Activated CD4-positive, CD25-positive, alpha-beta regulatory T cell treated with anti-CD3 and anti-CD28 coated beads, Interleukin-2, amount 50 U/mL, for 16 hours (primary cell): Measurements from ENCODE around the gene CFDP1.
"Not testable (repeated sequence)": the region's sequence is repeated elsewhere in the genome, so short reads cannot be mapped to it uniquely, and the experiment has no call there.

Experiments
- DNase-seq: peaks from one replicate; pipeline ENCODE4 v3.0.0-alpha.2; 2020; ENCODE audit warnings: low read depth, low spot score

Gene CFDP1

GRCh38 chr16:75293772-75294171 lies 139.5 kb downstream of the CFDP1 start:
- DNase-seq, result no peak

DNA sequence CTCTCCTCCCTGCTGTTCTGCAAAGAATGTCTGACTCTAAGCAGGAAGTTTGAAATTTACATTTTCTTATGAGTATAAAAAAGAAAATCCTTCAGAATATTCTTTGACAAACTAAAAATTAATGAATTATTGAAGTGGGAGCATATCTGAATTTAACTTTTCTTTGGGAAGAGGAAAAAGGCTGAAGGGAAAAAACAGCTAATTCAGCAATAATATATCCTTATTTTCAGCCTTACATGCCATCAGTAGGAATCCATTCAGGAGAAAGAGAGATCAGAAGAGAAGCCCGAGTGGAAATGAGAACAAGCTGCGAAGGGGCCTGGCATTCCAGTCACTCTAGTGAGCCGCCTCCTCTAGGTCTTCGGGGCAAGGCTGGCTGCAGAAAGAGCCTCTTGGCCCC lies 140.1 kb downstream of the CFDP1 start:
- DNase-seq, result no peak

GRCh38 chr16:75292691-75293090 lies 140.6 kb downstream of the CFDP1 start:
- no peak for DNase-seq

DNA sequence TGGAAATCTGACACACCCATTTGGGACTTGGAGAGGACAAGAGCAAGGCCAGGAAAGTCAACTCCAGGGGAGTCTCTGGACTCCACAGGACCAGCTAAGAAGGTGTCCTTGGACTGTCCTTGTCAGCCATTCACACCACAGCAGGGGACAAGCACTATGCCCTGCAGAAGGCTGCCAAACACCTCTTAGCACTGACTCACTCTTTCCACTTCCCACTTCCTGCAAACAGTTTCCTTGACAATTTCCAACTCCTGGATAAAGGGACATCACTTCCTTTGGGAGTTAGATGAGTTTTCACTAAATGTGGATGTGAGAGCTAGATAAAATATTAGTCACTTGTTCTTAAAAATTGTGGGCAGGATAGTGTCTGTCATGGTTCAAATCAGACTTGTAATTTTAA lies 144.1 kb downstream of the CFDP1 start:
- DNase-seq, result no peak

GRCh38 chr16:75288596-75289120 lies 144.6 kb downstream of the CFDP1 start:
- DNase-seq, result peak; percentile 14

- no peak for DNase-seq
These were observed 145.1 kb downstream of the CFDP1 start for GRCh38 chr16:75288181-75288580.

DNA sequence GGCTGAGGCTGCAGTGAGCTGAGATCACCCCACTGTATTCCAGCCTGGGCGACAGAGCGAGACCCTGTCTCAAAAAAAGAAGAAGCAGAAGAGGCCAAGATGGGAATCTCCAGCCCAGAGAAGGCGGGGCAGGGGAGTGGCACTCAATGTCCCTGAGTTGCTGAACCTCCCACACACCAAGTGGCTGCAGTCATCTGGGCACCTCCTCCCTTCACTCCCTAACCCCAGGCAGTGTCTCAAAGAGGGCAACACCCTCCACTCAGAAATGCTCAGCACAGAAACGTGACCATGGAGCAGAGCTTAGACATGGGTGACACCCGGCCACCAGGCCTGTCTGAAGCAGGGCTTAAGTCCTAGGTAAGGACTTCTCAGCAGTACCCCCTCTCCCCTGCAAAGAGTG lies 145.6 kb downstream of the CFDP1 start:
- DNase-seq, result no peak

DNA sequence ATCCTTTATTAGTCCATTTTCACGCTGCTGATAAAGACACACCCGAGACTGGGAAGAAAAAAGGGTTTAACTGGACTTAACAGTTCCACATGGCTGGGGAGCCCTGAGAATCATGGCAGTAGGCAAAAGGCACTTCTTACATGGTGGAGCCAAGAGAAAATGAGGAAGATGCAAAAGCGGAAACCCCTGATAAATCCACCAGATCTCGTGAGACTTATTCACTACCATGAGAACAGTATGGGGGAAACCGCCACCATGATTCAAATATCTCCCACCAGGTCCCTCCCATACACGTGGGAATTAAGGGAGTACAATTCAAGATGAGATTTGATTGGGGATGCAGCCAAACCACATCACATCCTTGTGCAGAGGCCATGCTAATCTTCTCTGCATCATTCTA lies 146.9 kb downstream of the CFDP1 start:
- no peak for DNase-seq

DNA sequence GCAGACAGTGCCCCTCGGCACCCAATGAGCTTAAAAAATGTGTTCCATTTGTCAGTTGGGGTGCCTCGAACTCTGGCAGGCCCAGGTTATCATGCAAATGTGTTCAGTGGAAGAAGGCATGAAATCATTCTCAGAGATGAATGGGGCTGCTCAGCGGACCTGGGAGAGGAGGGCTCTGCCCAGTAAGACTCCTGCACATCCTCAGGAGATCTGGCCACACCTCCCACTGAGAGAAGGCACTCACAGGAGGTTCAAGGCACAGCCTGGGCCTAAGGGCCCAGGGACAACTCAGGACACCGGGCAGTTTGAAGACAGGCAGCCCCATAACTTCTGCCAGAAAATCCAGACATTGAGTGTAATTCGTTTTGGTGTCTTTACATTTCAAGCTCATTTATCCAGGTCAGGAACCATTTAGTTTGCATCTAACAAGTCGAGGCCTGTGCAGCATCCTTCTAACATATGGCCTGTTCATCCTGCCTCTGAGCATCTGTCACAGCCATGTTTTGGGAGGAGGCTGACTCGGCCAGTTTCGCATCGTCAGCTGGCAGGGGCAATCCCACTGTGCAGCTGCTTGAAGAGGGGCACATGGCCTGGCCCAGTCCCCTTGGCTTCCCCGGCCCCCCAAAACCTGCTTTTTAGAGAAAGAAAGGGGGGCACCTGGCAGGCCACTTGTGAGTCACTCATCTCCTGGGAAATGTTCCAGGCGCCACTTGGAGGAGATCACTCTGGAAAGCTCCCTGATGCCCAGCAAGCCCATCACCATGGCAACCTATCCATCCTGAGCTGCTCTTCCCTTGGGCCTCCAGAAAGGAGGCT lies 150.6 kb downstream of the CFDP1 start:
- DNase-seq, result no peak

- no peak for DNase-seq
These were observed 151.5 kb downstream of the CFDP1 start for GRCh38 chr16:75281826-75282225.

- DNase-seq, result not testable (repeated sequence)
These were observed 152.3 kb downstream of the CFDP1 start for GRCh38 chr16:75281009-75281408.

DNA sequence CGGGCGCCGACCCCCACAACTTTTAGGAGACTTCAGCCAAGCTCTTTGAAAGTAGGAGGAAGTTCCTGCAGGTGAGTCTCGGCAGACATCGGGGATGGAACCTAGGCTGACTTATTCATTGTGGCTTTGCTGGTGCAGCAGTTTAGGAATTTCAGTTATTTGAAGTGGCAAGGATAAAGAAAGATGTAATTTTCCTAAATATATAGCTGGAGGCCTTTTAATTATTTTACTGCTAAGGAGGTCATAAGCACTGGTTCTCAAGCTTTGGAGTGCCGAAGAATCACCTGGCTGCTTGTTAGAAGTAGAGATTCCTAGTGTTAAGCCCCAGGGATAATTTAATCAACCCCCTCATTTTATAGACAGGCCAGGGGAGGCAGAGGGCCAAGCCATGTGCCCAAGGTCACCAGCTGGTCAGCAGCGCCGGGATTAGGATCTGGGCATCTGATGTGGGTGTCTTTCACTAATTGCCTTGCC lies 152.9 kb downstream of the CFDP1 start:
- DNase-seq, result no peak

DNA sequence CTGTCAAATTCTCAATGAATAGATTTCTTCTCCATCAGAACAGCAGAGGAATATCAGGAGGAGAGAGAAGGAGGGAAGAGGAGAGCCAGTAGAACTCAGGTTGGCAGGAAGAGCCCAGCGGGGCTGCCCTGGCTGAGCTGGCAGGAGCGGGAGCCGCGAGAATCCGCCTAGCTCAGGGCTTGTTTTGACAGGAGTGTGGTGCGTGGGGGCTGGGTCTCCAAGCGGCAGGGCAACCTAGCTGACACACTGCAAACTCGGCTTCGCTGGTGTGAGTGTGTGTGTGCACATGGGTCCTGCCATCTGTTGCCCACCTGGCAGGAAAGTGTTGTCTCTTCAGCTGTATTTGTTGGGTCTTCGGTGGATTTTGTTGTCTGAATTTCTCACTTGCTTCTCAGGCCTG lies 154.0 kb downstream of the CFDP1 start:
- no peak for DNase-seq

DNA sequence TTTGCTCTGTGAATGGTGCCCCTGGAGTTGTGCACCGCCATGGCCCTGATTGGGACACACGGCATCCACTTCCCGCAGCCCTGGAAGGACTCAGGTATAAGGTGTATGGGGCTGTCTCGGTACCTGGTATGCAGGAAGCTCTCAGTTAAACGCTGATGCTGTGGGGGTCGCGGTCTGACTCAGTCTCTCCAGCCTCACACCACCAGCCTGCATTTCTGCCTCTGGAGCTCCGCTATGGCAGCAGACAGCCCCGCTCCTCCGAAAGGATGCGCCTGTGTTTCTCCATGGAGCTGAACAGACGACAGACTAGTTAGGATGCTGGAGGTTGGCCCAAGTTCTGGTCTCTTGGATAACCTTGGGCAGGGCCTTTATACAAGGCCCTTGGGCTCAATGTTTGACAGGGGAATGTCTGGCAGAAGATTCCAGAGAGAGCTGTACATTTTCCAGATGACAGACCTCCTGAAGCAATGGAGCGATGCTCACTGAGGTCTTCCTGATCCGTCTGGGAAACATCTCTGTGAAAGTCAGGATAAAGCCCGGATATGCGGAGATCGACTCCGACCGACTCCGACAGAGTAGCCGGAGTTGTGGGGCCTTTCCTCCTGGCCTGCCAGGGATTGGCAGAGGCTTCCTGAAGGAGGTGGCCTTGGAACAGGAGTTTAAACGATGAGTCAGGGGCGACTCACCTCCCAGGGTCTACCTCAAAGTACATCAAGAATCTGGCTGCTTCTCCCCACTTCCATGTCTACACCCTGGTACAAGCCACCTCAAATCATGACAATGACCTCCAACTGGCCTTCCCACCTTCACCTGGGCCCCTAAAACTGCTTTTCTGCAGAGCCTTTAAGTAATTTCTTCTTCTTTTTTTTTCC lies 160.0 kb downstream of the CFDP1 start:
- DNase-seq, result no peak

DNA sequence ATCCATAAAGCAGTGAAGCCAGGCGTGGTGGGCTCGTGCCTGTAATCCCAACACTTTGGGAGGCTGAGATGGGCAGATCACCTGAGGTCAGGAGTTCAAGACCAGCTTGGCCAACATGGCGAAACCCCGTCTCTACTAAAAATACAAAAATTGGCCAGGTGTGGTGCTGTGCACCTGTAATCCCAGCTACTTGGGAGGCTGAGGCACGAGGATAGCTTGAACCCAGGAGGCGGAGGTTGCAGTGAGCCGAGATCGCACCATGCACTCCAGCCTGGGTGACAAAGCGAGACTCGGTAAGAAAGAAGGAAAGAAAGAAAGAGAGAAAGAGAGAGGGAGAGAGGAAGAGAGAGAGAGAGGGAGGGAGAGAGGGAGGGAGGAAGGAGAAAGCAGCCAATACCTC lies 160.7 kb downstream of the CFDP1 start:
- DNase-seq, result not testable (repeated sequence)

DNA sequence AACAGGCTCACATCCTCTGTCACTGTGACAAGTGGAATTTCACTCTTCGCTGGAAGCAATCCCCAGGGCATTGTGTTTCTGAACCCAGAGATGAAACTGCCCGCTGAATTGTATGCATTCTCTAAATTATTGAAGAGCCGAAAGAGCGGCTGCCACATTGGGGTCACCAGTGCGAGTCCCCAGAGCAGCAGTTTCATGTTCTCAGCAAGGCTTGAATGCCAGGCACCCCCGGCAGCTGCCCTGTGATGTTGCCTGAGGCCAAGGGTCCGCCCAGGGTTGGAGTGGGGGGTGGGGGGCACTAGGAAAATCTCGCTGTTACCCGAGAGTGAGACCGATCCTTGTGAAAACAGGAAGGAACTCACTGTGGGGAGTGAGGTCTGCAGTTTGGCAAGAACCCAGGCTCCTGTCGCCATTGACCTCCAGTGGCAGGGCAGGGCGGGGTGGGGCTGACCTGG lies 161.2 kb downstream of the CFDP1 start:
- no peak for DNase-seq

DNA sequence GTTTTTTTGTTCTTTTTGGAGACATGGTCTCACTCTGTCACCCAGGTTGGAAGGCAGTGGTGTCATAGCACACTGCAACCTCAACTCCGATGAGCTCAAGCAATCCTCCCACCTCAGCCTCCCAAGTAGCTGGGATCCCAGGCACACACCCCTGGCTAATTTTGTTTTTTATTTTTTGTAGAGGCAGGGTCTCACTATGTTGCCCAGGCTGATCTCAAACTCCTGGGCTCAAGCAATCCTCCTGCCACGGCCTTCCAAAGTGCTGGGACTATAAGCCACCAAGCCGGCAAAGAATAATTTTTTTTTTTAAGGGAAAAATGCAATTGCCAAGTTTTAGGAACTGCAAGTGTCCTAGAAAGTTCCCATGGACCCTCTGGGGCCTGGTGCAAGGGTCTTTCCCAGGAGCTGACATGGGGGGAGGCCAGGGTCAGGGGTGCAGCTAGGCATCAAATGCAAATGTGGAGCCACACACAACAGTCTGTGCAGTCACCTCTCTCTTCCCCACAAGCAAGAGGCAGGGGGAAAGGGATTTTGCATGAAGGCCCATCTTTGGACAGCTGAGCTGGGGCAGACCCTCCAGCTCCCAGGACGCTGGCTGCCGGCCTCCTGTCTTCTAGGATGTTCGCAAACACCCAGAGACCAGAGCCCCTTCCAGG lies 161.7 kb downstream of the CFDP1 start:
- DNase-seq, result no peak

DNA sequence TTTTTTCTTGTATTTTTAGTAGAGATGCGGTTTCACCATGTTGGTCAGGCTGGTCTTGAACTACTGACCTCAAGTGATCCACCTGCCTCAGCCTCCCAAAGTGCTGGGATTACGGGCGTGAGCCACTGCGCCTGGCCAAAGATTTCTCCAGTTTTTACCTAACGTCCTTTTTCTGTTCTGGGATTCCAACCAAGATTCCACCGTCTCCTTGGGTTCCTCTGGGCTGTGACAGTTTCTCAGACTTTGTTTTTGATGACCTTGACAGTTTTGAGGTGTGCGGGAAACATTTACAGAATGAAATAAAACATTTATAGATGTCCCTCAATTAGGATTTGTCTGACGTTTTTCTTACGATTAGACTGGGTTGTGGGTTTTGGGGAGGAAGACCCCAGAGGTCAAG lies 163.9 kb downstream of the CFDP1 start:
- DNase-seq, result not testable (repeated sequence)

DNA sequence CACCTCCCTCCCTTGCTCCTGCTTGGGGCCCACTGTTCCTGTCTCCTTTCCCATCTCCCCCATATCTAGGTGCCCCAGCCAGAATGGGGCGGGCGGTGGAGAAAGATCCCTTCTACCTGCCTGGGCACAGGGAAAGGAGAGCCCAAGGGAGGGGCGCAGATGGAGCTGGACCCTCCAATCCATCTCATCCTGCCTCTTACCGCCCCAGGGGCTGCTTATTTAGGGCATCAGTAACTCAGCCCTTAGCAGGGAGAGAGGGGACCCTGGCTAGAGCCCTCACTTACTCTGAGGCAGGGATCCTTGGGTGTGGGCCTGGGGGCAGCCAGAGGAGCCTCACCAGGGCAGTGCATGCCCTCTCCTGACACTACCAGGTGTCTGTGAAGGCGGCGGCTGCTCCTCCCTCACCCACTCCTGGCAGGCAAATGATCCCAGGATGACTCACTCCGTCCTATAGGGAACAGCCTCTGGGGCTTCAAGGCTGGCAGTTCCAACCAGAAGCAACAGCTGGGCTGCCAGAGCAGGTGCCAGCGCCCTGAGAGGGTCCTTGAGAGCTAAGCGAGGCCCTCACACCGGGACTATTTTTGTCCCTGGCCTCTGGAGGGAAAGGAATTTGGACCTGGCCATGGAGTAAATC lies 165.6 kb downstream of the CFDP1 start:
- no peak for DNase-seq

GRCh38 chr16:75266738-75267630 lies 166.3 kb downstream of the CFDP1 start:
- no peak for DNase-seq
